ENCODE data around the gene PGAP6.
"Not testable (repeated sequence)": the region's sequence is repeated elsewhere in the genome, so short reads cannot be mapped to it uniquely, and the experiment has no call there.

The PGAP6 gene

GRCh38 chr16:401468-402348 lies 19.9 kb upstream of the PGAP6 start, which contains the start of gene DECR2:
Gene DECR2, plus strand, starts transcription at chr16:401885. Its CDS starts 79 bp downstream, at chr16:401964.
- peak; percentile 82 to 92 for DNase-seq

- DNase-seq, result no peak
Measured at GRCh38 chr16:400061-400591, 18.3 kb upstream of the PGAP6 start.

- no peak for DNase-seq
Measured at GRCh38 chr16:399340-400019, 17.7 kb upstream of the PGAP6 start.

GRCh38 chr16:398561-399339 lies 17.0 kb upstream of the PGAP6 start:
- no peak for DNase-seq

GRCh38 chr16:397736-398332 lies 16.1 kb upstream of the PGAP6 start:
- no peak for DNase-seq

- peak; percentile 34 to 48 for DNase-seq
Measured at GRCh38 chr16:397135-397661, 15.4 kb upstream of the PGAP6 start, which contains the start of gene NME4. Gene NME4, plus strand, starts transcription at chr16:397199. Its CDS starts 24 bp downstream, at chr16:397223.

GRCh38 chr16:396605-397004 lies 14.8 kb upstream of the PGAP6 start:
- peak; percentile 19 to 45 for DNase-seq

- peak in 1 of 2 experiments; percentile 53 for DNase-seq
Measured at GRCh38 chr16:396199-396598, 14.4 kb upstream of the PGAP6 start.

- DNase-seq, result no peak
Measured at GRCh38 chr16:392450-393030, 10.8 kb upstream of the PGAP6 start.

- DNase-seq, result peak; percentile 59 to 60
Measured at GRCh38 chr16:391885-392335, 10.1 kb upstream of the PGAP6 start.

GRCh38 chr16:389352-389751 lies 7.6 kb upstream of the PGAP6 start:
- DNase-seq, result no peak

- not testable (repeated sequence) for DNase-seq
Measured at GRCh38 chr16:387761-388666, 6.2 kb upstream of the PGAP6 start.

GRCh38 chr16:386641-387156 lies 4.9 kb upstream of the PGAP6 start:
- DNase-seq, result no peak

GRCh38 chr16:383326-384051 lies 1.7 kb upstream of the PGAP6 start:
- DNase-seq, result peak; percentile 27 to 72

- DNase-seq, result no peak
Measured at GRCh38 chr16:381012-381788, 578 bp downstream of the PGAP6 start.

- DNase-seq, result no peak
Measured at GRCh38 chr16:380762-381011, 1.1 kb downstream of the PGAP6 start.

GRCh38 chr16:379961-380761 lies 1.6 kb downstream of the PGAP6 start:
- DNase-seq, result no peak
